ENCODE data around the gene ZNF230.
A peak's percentile ranks its signal among the peaks of the same experiment; 100 is the strongest.

Gene ZNF230

GRCh38 chr19:44002566-44003460, at the start of gene ZNF230:
TSS of gene ZNF230 (plus strand) at chr19:44002957. CDS start at chr19:44007079, 4,122 bp downstream.
- peak; percentile 93 for DNase-seq

GRCh38 chr19:43956827-43957226, 45.9 kb upstream of the ZNF230 start:
- no peak for DNase-seq

GRCh38 chr19:43957891-43958290, 44.9 kb upstream of the ZNF230 start:
- DNase-seq, result no peak

- DNase-seq, result no peak
These were observed 42.3 kb upstream of the ZNF230 start for GRCh38 chr19:43960411-43960810.

- no peak for DNase-seq
These were observed 36.6 kb upstream of the ZNF230 start for GRCh38 chr19:43966079-43966694.

- DNase-seq, result no peak
These were observed 26.0 kb upstream of the ZNF230 start for GRCh38 chr19:43976732-43977131.

GRCh38 chr19:43983544-43983911, 19.2 kb upstream of the ZNF230 start:
- DNase-seq, result no peak

- DNase-seq, result peak; percentile 95
These were observed 18.7 kb upstream of the ZNF230 start, which contains the start of gene ZNF155 for GRCh38 chr19:43983912-43984686. TSS of gene ZNF155 (plus strand) at chr19:43984188. CDS start at chr19:43988544, 4,356 bp downstream.

- DNase-seq, result no peak
These were observed 18.1 kb upstream of the ZNF230 start for GRCh38 chr19:43984687-43985000.

- DNase-seq, result no peak
These were observed 5.0 kb upstream of the ZNF230 start for GRCh38 chr19:43997631-43998290.

GRCh38 chr19:44002212-44002565, 568 bp upstream of the ZNF230 start:
- no peak for DNase-seq

GRCh38 chr19:44003461-44004009, 778 bp downstream of the ZNF230 start:
- DNase-seq, result no peak

- no peak for DNase-seq
These were observed 3.2 kb downstream of the ZNF230 start for GRCh38 chr19:44005973-44006372.

GRCh38 chr19:44007473-44007872, 4.7 kb downstream of the ZNF230 start:
- DNase-seq, result no peak

- DNase-seq, result no peak
These were observed 7.7 kb downstream of the ZNF230 start for GRCh38 chr19:44010468-44010867.

GRCh38 chr19:44019498-44019897, 16.7 kb downstream of the ZNF230 start:
- no peak for DNase-seq

GRCh38 chr19:44021221-44021620, 18.5 kb downstream of the ZNF230 start:
- no peak for DNase-seq

GRCh38 chr19:44024900-44025216, 22.1 kb downstream of the ZNF230 start:
- DNase-seq, result no peak

GRCh38 chr19:44025217-44025936, 22.6 kb downstream of the ZNF230 start, which contains the start of gene ZNF222:
TSS of gene ZNF222 (plus strand) at chr19:44025379. CDS start at chr19:44025437, 58 bp downstream.
- peak; percentile 81 for DNase-seq

GRCh38 chr19:44026622-44027021, 23.9 kb downstream of the ZNF230 start:
- DNase-seq, result no peak

GRCh38 chr19:44032001-44032610, 29.3 kb downstream of the ZNF230 start:
- DNase-seq, result no peak

- DNase-seq, result no peak
These were observed 39.4 kb downstream of the ZNF230 start for GRCh38 chr19:44042147-44042546.

Data from NCI-H345 (cell line).